Stimulated activated CD8-positive, alpha-beta memory T cell treated with anti-CD3 and anti-CD28 coated beads, Interleukin-12 subunit alpha, Interleukin-12 subunit beta, amount 100 ng/mL, for 1 hour (primary cell): Measurements from ENCODE around the gene RASL12.
"Not testable (repeated sequence)": the region's sequence is repeated elsewhere in the genome, so short reads cannot be mapped to it uniquely, and the experiment has no call there.

ENCODE experiments used
- DNase-seq: peaks from one replicate; pipeline ENCODE4 v3.0.0-alpha.2; 2020; ENCODE audit warnings: low read depth

RASL12 gene

DNA sequence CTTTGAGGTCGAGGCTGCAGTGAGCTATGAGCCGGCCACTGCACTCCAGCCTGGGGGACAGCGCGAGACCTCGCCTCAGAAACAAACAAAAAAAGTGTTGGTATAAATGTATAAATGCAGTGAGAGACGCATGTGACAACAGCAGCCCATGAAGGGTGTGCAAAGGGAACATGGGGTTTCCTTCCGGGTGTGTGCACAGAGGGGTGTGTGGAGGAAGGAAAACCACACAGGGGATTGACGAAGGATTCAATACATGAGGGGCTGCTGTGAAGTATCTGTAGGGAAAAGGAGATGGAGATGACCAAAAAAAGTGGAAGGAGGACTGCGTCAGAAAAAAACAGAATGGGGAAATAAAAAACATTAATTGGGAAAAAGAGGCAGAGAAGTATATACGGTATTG is 39.5 kb downstream of the RASL12 start:
- DNase-seq = no peak

DNA sequence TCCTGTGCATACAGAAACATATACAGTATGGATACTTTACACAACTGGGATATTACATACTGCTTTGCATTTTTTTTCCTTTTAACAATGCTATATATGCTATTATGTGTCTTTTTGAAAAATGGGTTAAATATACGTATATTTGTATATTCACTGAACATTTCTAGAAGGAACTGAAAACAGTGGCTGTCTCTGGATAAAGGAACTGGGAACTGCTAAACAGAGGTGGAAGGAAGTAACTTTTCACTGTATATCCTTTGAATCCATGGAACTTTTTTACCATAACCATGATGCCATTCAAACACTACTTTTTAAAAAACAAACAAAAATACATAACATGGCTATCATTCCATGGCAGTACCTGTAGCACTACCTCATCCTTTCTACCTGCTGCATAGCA is 40.2 kb downstream of the RASL12 start:
- no peak for DNase-seq

DNA sequence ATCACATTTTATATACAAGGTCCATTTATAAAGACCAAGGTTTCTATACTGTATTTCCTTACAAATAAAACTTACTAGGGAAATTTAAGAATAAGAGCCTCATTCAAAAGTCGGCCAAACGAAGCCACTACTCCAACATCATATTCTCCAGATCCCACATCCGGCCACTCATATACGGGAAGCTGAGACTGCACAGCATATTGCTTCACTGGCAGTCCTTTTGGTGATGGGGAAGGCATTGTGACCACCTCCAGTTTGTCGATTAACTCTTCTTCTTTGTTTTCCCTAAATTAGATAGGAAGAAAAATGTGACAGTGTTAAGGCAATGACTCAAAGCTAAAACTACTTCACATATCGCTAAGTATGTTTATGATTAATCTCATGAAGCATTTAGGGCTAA is 41.0 kb downstream of the RASL12 start:
- no peak for DNase-seq

DNA sequence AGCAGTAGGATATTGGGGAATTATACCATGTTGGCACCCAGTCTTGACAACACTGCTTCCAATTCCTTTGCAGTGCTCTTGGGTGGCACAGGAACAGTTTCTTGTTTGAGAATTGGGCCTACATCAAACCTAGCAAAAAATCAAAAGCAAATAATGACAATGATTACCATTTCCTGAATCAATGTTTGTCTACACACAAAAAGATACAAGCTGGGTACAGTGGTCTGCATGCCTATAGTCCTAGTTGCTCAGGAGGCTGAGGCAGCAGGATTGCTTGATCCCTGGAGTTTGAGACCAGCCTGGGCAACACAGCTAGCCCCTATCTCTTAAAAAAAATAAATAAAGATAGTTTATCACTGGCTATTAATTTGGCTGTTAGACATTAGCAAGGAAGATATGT is 46.3 kb downstream of the RASL12 start:
- no peak for DNase-seq

GRCh38 chr15:65020419-65020818 is 47.4 kb downstream of the RASL12 start:
- DNase-seq = no peak

DNA sequence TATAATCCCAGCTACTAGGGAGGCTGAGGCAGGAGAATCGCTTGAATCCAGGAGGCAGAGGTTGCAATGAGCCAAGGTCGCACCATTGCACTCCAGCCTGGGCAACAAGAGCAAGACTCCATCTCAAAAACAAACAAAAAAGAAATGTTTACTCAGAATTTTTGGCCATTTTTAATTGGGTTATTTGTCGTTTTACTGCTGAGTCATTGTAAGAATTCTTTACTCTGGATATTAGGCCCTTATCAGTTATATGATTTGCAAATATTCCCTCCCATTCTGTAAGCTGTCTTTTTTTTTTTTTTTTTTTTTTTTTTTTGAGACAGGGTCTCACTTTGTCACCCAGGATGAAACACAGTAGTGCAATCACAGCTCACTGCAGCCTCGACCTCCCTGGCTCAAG is 56.6 kb downstream of the RASL12 start:
- DNase-seq = not testable (repeated sequence)

DNA sequence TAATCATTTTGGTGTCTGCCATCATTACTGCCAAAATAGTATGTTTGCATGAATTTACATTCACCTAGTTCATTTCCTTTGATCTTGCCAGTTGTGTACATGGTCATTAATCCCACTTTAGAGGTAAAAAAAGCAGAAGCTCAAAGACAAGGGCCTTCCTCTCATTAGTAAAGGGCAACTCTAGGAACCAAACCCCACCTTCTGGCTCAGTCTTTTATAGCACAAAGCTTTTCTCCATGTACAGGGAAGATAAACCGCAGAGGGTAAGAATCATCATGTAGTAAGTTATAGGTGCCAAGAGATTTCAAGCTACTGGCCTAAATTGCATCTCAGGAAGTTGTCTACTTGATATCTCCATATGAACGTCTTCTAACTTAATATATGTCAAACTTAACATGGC is 58.8 kb downstream of the RASL12 start:
- DNase-seq = no peak

GRCh38 chr15:65006876-65007275 is 60.9 kb downstream of the RASL12 start:
- no peak for DNase-seq

GRCh38 chr15:65004993-65005392 is 62.8 kb downstream of the RASL12 start:
- DNase-seq = no peak
